ENCODE results near the gene CFAP299.

GRCh38 chr4:80811406-80811805 lies 475.9 kb downstream of the CFAP299 start:
- TF ChIP-seq CTCF (IDR thresholded peaks at IDR 0.05; ENCODE audit: insufficient read depth, low read depth, low read length), result no peak
- no peak for TF ChIP-seq EZH2 (IDR thresholded peaks at IDR 0.05; ENCODE audit: insufficient read depth, low read length)
